ENCODE data around the gene NOM1.

Gene NOM1

DNA sequence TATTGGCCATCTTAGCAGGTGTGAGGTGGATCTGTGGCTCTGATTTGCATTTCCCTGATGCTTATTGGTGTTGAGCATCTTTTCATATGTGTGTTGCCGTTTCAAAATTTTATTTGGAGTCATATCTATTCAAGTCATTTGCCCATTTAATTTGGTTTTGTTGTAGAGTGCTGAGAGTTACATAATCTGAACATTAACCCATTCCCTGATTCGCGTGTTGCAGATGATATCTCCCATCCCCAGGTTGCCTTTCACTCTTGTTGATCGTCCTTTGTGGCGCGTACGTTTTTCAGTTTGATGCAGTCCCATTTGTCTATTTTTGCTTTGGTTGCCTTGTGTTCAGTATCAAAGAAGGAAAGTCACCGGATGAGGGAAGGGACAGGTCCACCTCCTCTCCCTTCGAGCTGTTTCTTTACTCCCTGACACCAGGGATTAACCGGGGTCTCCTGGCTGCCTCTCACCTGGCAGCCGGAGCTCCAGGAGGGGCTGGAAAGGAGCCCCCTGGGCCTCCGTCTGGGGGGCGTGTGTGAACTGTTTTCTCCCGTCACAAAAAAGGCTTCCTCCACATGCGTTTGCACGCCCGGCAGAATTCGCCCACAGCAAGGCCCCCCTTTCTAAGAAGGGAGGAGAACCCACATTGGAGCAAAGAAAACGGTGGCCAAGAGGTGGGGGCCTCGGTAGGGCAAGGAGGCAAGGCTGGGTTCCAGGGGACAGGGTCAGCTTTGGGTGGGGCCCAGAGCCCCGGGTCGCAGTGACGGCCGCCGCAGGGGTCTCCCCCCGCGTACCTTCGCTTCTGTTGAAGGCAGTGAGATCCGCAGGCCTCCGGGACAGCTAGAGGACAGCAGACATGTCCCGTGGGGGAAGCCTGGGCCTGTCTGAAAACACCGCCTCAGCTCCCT, 52.7 kb downstream of the NOM1 start:
- TF ChIP-seq, protein P1, sequence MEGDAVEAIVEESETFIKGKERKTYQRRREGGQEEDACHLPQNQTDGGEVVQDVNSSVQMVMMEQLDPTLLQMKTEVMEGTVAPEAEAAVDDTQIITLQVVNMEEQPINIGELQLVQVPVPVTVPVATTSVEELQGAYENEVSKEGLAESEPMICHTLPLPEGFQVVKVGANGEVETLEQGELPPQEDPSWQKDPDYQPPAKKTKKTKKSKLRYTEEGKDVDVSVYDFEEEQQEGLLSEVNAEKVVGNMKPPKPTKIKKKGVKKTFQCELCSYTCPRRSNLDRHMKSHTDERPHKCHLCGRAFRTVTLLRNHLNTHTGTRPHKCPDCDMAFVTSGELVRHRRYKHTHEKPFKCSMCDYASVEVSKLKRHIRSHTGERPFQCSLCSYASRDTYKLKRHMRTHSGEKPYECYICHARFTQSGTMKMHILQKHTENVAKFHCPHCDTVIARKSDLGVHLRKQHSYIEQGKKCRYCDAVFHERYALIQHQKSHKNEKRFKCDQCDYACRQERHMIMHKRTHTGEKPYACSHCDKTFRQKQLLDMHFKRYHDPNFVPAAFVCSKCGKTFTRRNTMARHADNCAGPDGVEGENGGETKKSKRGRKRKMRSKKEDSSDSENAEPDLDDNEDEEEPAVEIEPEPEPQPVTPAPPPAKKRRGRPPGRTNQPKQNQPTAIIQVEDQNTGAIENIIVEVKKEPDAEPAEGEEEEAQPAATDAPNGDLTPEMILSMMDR (IDR thresholded peaks at IDR 0.05; ENCODE audit: borderline replicate concordance, control extremely low read depth, extremely low read depth, insufficient read depth, missing control alignments): no peak
- no peak for DNase-seq (ENCODE audit: low spot score)
- in situ Hi-C loops (cut with MboI; ENCODE audit: low sequenced_read_pairs, unreplicated experiment): no loop called here

DNA sequence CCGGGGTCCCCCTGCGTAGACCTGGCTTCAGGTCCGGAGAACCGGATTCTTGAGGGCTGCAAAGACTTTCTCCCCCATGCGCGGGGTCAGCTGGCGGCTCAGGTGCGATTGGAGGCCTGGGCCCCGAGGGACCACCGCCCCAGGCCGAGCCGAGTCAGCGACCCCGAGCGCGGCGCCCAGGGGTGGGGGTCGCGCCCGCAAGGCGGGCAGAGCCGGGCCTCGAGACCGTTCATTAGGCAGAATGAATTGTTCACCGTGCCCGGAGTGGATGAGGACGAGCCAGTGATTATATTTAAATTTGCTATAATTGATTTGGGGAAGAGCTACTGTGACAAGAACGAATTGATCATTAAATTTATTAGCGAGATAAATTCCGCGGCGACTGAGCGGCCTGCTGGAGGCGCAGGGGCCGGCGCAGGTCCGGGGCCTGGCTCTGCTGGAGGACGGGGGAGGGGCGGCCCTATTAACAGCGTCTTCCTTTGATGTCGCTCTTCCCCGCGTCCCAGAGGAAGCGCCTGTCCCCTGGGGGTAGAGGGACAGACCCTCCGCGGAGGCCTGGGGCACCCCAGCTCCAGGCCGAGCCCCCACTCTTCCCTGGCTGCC, 53.4 kb downstream of the NOM1 start:
- no peak for DNase-seq (ENCODE audit: low spot score)
- TF ChIP-seq, protein P1 (IDR thresholded peaks at IDR 0.05; ENCODE audit: borderline replicate concordance, control extremely low read depth, extremely low read depth, insufficient read depth, missing control alignments): no peak
- in situ Hi-C loops (cut with MboI; ENCODE audit: low sequenced_read_pairs, unreplicated experiment): no loop called here

DNA sequence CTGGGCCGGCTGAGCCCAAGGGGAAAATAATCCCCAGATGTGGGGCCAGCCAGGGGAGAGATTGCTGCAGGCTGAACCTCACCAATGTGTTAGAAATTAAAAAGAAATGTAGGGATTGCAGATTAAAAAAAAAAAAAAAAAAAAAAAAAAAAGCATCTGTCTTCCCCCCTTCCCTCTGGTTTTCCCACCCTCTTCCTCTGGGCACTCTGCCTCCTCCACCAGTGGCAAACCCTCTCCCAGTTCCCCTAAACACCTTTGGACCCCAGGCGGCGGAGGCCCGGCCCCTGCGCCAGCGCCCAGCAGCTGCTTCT, 53.9 kb downstream of the NOM1 start:
- TF ChIP-seq, protein P1 (IDR thresholded peaks at IDR 0.05; ENCODE audit: borderline replicate concordance, control extremely low read depth, extremely low read depth, insufficient read depth, missing control alignments): no peak
- no peak for DNase-seq (ENCODE audit: low spot score)
- in situ Hi-C loops (cut with MboI; ENCODE audit: low sequenced_read_pairs, unreplicated experiment): no loop called here

DNA sequence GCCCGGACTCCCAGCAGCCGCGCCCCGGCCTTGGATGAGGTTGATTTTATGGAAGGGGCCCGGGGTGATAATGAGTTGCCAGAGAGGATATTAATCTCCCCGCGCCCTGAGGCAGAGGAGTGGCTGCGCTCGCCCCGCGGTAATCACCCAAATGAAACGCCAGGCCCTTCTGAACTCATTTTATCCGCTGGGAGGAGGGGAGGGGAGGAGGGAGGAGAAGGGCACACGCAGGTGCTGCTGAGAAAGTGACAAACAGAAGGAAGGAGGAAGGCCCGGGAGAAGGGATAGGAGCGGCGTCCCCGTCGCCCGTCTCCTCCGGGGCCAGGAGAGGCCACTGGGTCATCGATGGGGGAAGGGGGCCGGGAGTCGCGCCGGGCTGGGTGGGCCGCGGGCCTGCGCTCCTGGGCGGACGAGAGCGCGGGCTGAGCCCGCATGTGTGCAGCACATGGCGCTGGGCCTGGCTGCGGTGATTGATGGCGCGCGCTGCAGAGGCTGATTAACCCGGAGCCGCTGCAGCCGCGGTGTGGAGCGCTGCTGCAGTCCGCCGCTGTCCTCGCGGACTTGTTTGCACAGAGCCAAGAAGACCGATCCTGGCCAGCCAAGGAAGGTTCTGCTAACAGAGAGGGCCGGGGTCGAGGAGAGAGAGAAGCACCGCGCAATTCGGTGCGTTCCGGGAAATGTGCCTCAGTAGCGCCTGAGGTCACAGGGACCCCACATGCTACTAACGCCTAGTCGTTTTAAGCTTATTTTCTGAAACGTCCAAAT, 54.4 kb downstream of the NOM1 start:
- DNase-seq (ENCODE audit: low spot score): no peak
- in situ Hi-C loops (cut with MboI; ENCODE audit: low sequenced_read_pairs, unreplicated experiment): no loop called here
- TF ChIP-seq, protein P1 (IDR thresholded peaks at IDR 0.05; ENCODE audit: borderline replicate concordance, control extremely low read depth, extremely low read depth, insufficient read depth, missing control alignments): no peak

DNA sequence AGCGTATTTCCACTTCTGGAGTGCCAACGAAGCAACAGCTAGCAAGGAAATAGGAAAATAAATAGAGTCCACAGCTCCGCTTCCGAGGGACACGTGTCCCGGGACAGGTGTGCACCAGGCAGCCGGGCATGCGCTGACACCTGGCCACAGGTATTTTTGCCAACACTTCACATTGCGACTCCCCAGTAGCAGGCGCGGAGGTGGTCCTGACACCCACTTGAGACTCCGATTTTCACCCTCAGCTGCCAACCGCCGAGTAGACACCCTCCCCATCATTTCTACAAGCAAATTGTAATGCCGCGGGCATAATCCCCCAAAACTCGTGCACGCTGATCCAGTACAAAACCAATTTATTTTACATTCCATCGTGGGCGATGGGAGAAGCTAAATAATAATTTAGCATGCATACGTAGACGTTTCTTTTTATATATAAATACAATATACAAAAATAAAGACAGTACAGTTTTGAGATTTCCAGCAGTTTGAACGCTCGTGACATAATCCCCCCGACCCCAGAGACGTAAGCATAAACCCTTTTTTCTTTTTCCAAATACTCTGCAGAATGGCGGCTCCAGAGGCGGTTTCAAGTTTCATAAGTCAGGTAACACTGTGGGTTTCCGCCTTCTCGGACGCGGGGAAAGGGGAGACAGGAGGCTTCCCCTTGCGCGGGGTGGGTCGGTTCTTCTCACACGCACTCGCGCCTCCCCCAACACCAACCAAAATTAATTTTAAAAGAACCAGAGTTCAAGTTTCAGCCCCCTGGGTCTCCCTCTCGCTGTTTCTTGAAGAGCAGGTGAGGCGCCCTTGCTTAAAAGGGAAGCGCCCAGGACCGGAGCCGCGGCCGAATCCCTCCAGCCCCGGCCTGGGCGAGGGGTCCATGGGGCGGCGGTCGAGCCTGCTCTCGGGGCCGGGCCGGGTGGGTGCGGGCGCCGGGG, 55.3 kb downstream of the NOM1 start:
- TF ChIP-seq, protein P1 (IDR thresholded peaks at IDR 0.05; ENCODE audit: borderline replicate concordance, control extremely low read depth, extremely low read depth, insufficient read depth, missing control alignments): no peak
- no peak for DNase-seq (ENCODE audit: low spot score)
- in situ Hi-C loops (cut with MboI; ENCODE audit: low sequenced_read_pairs, unreplicated experiment): no loop called here

Data from GM13976 (cell line).